HG02973 (cell line): ENCODE results near the gene TMEM120B.
"Not testable (repeated sequence)": the region's sequence is repeated elsewhere in the genome, so short reads cannot be mapped to it uniquely, and the experiment has no call there.

ENCODE experiments used
- ATAC-seq: cut with Tn5 transposase; IDR thresholded peaks from one replicate; pipeline ENCODE4 v1.9.1; 2021; ENCODE audit warnings: moderate library complexity; ENCODE audit not compliant: unreplicated experiment

The TMEM120B gene

DNA sequence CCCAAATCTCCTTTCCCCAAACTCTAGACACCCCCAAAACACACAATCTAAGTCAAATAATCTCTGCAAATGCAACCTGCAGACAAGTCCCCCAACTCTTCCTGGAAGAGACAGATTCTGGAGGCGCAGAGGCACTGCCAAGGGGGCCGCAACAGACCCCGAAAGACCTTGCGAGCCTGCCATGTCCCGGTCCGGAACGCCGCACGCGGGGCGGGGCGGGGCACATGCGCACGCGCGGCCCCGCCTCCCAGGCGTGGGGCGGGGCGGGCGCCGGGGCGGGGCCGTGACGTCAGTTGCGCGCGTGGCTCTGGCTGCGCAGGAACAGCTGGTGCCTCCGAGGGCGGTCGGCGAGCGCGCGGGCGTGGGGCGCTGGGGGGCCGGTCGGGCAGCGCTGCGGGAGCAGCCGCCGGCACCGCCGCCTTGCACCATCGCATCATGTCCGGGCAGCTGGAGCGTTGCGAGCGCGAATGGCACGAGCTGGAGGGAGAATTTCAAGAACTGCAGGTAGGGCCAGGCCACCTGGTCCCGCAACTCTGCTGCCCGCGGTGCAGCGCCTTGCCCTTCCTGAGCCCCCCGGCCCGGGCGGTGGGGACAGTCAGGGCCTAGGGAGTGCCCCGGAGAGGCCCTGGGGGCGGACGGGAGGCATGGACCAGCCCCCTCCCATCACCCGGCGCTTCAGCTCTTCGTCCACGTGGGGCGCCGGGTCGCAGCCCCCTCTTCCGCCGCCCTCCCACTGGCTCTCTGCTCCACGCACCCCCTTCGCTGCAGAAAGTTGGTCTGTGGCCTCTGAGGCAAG, at the start of gene TMEM120B:
Gene TMEM120B (plus strand): TSS at position 292 of the 796 bp plus-strand sequence. CDS start 144 bp downstream, at position 436.
- ATAC-seq: peak; percentile 73

DNA sequence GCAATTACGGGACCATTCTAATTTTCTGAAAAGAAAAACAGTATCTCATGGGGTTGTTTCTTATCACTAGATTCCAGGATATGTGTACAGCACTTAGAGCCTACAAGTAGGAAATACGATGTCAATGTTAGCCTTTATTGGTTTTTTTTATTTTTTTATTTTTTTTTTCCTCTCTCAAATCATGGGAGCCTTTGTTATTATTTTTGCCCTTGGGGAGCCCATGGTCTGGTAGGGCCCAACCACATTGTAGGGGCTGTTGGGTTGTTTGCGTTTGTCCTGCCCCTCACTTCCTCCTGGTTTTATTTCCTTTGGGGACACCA, 49.0 kb upstream of the TMEM120B start:
- no peak for ATAC-seq

DNA sequence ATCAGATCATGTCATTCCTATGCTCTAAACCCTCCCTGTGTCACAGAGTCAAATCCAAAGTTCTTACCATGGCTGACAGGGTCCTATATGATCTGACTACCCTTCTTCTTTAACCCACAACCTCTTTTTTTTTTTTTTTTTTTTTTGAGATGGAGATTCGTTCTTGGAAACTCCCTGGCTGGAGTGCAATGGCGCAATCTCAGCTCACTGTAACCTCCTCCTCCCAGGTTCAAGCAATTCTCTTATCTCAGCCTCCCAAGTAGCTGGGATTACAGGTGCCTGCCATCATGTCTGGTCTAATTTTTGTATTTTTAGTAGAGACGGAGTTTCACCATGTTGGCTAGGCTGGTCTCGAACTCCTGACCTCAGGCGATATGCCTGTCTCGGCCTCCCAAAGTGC, 45.7 kb upstream of the TMEM120B start:
- ATAC-seq: not testable (repeated sequence)

DNA sequence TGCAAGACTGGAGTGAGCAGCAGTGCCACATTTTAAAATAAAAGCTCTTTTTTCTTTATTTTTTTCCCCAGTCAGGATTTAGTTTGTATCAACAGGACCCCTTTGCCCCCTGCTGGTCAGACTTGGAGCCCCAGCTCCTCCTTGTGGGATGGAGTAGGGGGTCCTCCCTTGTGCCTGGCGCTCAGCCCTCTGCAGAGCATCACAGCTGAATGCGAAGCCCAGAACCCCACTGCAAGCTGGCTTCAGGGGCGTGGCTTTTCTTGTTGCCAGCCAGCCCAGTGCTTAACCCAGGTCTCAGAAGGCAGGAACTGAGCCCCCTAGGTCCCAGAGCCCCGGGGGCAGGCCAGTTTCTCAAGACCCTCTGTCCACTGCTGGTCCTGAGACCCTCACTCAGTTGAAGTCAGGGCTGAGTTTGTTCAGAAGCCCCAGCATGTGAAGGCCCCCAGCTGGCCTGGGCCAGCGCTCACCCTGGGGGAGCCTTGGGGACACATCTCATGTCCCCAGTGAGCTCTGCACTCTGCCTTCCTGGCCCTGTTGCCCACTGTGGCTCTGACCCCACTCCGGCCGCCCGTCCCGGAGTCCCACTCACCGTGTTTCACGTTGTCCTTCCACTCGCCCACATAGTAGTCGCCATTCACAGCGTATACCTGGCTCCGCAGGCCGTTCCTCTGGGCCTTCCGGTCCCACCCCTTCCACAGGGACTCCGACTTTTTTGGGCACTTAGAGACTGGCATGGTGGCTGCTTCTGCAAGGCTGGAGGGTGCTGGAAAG, 43.6 kb upstream of the TMEM120B start:
- ATAC-seq: no peak

DNA sequence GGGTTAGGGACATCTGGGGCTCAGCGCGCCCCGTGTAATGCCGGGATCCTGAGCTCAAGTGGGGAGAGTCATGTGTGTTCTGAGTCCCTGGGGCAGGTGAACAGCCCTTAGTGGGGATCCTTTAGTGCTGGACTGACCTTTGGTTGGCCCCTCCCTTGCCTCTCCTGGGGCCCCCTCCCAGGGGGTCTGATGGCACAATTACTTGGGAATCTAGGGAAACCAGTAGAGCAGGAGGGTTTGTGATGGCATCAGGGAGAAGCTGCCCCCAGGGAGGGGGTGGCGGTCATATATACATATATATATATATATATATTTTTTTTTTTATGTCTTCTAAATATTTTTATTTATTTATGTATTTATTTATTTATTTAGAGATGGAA, 43.0 kb upstream of the TMEM120B start, which contains the start of gene MORN3:
Gene MORN3 (minus strand): TSS at position 134 of the 380 bp plus-strand sequence. CDS start 171 bp downstream, outside the sequence.
- no peak for ATAC-seq

DNA sequence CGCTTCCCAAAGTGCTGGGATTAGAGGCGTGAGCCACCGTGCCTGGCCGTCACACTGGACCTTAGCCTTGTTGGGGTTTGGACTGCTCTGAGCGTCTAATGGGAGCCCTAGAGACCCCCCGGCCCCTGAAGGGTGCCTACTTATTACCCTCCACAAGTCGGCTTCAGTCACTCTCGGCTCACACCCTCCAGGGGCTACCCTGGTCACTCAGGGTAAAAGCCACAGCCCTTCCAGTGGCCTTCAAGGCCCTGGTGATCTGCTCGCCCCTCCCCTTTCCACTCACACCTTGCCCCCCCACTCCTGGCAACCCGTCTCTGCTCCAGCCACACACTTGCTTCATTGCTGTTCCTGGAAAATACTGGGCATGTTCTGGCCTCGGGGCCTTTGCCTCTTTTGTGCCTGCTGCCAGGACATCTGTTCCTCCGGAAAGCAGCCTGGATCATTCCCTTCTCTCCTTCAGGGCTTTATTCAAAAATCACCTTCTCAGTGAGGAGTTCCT, 39.5 kb upstream of the TMEM120B start:
- no peak for ATAC-seq

DNA sequence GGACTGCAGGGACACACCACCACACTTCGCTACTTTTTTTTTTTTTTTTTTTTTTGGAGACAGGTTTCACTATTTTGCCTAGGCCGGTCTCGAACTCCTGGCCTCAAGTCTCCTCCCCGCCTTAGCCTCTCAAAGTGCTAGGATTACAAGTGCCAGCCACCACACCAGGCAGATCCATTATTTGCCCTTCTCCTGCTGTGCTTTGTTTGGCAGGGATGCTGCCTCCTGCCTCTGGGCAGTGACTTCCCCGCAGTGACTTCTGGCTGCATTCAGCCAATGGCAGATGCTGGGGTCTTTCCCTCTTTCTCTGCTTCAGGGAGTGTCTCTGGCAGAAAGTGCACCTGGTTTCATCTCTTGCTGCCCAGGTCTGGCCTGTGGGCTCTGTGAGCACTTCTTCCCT, 36.4 kb upstream of the TMEM120B start:
- ATAC-seq: no peak

DNA sequence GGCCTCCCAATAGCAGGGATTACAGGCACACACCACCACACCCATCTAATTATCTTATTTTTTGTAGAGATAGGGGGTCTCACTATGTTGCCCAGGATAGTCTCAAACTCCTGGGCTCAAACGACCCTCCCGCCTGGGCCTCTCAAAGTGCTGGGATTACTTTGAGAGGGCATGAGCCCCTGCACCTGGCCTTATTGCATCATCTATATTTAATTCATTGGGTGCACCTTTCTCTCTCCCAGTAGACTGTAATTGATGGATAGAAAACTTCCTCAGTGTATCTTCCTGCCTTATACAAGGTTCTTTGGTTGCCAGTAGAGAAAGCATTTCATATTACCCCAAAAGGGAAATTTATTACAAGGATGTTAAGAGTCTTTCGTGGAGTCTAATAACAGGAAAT, 34.2 kb upstream of the TMEM120B start:
- ATAC-seq: no peak

DNA sequence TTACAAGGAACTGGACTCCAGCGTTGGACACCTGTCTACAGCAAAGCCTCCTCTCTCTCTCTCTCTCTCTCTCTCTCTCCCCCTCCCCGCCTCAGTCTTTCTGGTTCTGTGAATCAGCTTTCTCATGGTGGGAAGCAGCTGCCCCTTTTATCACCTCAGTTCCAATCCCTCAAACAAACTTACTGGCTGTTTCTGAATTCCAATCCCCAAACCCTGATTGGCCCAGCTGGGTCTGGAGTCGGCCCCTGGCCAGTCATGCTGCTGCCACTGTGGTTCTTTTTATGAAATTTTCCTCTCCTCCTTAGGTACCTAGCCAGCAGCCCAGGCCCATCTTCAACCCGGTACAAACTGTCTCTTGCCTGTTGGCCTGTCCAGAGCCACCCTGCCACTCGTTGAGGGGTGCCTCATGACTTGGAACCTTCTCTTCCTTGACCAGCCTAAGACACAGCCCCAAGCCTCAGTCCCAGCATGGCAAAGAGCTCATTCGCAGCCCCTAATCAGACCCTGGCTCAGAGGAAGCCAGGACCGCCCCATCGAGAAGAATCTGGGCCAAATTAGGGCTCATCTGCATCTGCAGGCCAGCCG, 33.7 kb upstream of the TMEM120B start:
- ATAC-seq: no peak

DNA sequence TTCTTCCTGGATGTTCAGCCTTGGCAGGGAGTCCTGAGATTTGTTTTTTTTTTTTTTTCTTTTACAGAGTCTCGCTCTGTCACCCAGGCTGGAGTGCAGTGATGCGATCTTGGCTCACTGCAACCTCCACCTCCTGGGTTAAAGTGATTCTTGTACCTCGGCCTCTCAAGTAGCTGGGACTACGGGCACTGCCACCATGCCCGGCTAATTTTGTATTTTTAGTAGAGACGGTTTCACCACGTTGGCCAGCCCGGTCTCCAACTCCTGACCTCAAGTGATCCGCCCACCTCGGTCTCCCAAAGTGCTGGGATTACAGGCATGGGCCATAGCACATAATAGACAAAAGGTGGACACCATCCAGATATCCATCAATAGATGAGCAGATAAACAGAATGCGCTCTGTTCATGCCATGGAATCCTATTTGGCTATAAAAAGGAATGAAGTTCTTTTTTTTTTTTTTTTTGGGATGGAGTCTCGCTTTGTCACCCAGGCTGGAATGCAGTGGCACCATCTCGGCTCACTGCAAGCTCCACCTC, 32.8 kb upstream of the TMEM120B start:
- ATAC-seq: not testable (repeated sequence)

DNA sequence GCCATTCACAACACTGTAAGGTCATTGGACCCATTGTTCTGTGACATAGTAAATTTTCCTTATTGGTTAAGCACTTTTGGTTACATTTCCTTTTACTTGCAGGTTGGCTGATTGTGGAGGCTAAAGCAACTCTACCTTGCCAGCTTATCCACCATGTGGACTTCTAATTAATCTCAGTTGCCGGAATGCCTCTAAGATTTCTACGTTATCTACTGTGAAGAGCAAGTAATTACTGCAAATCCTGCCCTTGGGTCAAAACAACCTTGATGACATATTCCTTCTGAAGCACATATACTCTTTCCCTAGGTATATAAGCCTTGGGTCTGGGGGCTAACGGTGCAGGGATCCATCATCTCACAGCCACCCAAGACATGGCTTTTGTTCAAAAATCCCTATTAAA, 23.6 kb upstream of the TMEM120B start:
- no peak for ATAC-seq

DNA sequence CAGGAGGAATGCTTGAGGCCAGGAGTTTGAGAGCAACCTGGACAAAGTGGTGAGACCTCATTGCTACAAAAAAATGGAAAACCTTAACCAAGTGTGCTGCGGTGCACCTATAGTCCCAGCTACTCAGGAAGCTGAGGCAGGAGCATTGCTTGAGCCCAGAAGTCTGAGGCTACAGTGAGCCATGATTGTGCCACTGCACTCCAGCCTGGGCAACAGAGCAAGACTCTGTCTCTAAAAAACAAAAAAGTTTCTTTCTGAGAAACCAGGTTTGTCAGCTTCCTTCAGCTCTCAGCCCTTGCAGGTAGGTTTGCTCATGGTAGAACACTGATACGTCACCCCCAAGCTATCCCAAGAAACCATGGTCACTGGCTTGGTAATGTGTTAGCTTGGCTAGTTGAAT, 23.1 kb upstream of the TMEM120B start:
- no peak for ATAC-seq

DNA sequence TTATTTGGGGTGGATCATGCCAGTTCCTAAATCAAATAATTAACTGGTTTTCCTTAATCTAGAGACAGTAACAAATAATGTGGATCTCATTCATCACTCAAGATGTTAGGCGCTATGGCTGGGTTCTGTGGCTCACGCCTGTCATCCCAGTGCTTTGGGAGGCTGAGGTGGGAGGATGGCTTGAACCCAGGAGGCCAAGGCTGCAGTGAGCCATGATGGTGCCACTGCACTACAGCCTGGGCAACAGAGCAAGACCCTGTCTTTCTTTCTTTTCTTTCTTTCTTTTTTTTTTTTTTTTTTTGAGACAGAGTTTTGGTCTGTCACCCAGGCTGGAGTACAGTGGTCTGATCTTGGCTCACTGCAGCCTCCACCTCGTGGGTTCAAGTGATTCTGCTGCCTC, 19.8 kb upstream of the TMEM120B start:
- ATAC-seq: not testable (repeated sequence)

DNA sequence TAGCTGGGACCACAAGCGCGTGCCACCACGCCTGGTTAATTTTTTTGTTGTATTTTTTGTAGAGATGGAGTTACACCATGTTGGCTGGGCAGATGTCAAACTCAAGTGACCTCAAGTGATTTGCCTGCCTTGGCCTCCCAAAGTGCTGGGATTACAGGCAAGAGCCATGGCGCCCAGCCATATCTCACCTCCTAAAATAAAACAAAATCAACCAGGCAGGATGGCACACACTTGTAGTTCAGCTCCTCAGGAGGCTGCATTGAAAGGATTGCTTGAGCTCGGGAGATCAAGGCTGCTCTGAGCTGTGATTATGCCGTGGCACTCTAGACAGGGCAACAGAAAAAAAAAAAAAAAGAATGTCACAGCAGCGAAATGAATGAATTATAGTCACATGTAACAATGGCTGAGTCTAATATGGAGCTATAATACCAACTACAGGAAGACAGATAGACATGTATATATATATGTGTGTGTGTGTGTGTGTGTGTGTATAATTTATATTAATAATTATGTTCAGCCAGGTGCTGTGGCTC, 19.3 kb upstream of the TMEM120B start:
- ATAC-seq: no peak

DNA sequence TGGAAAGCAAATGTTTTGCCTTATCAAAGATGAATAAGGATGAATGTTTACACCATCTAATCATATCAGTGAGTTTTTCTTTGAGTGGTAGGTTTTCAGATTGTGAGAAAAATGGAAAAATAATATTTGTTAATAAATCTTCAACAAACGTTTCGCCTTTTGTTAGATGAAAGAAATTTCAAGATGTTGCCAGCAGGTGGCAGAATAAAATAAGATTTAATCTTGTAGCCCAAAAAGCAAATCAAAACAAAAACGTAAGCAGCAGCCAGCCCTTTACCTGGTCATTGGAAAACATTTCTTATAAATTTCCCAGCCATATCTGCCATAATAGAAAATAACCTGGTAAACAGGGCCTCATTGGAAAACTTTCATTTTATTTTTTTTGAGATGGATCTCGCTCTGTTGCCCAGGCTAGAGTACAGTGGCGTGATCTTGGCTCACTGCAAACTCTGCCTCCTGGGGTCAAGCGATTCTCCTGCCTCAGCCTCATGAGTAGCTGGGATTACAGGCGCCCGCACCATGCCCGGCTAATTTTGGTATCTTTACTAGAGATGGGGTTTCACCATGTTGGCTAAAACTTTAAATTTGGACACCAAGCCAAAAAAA, 15.4 kb upstream of the TMEM120B start:
- no peak for ATAC-seq

DNA sequence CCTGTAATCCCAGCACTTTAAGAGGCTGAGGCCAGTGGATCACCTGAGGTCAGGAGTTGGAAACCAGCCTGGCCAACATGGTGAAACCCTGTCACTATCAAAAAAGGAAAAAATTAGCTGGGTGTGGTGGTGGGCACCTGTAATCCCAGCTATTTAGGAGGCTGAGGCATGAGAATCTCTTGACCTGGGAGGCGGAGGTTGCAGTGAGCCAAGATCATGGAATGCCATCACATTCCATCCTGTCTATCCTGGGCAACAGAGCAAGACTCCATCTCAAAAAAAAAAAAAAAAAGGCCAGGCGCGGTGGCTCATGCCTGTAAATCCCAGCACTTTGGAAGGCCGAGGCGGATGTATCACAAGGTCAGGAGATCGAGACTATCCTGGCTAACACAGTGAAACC, 14.7 kb upstream of the TMEM120B start:
- ATAC-seq: not testable (repeated sequence)

DNA sequence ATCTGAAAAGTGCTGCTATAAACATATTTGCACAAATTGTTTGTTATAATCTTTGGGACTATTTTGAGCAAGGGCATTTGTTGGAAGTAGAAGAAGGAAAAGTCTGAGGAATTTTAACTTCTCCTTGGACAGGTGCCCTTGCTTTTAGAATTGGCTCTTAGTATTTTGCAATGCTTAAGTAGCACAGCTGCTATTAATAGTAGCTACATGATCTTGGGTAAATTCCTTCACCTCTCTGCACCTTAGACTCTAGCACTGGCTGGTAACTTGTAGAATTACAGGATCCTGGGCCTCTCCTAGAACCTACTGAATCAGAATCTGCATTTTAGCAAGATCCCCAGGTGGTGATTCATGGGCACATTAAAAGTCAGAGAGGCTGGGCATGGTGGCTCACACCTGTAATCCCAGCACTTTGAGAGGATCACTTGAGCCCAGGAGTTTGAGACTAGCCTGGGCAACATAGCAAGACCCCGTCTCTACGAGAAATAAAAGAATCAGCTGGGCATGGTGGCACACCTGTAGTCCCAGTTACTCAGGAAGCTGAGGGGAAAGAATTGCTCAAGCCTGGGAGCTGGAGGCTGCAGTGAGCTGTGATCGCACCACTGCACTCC, 10.8 kb upstream of the TMEM120B start:
- ATAC-seq: no peak

DNA sequence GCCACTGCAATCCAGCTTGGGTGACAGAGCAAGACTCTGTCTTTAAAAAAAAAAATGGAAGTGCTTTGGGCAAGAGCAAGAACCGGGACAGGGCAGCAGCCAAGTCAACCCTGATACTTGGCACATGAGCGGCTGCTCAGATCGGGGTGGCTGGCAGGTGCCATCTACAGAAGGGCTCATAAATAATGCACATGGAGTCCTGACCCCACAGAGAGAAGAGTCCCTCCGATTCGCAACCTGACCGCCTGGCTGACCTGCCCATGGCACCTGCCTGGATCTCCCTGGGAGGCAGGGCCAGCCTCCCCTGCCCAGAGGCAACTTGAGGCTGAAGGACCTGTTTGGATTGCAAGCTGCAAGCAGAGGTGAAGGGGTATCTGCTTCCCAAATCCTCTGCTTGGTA, 9.6 kb upstream of the TMEM120B start:
- no peak for ATAC-seq

DNA sequence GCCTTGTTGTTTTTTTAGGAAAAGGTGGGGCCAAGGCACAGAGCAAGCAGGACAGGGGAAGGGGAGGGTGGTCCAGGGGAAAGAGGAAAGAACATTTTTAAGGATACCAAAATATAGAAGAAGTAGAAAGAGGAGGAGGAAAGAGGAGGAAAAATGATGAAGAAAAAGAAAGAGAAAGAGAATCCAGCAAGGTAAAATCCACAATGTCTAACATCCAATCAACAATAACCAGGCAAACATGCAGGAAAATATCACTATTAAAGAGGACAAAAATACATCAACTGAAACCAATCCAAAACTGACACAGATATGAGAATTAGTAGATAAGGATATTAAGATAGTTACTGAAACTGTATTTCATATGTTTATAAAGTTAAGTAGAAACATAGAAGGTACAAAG, 7.0 kb upstream of the TMEM120B start:
- ATAC-seq: no peak

DNA sequence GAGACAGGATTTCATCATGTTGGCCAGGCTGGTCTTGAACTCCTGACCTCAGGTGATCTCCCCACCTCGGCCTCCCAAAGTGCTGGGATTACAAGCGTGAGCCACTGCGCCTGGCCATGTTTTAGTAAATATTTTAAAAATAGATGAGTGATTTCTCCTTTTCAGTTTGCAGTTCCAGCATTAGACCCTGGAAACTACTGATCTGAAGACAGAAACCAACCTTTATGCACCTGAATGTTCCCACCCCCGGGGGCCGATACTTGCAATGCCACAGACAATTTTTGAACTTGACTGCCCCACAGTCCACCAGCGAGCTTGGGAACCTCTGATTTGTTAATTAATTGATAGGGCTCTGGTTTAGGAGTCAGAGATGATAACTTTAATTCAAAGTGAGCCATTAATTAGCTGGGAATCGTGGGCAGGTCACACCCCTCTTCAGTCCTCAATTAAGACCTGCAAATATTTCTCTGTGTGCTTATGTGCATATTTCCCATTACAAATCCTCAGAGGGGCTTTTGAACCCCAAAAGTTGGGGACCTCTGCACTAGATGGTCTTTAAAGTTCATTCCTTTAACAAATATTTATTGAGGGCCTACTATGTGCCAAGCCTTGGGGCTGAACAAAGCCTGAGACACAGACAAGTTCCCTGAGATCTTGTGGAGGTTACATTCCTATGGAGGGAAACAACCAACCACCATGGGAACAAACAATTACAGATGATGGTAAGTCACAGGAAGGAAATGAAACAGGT, 4.1 kb upstream of the TMEM120B start:
- no peak for ATAC-seq
